Naive B cell (primary cell): ENCODE measurements around the gene M1AP. TPM values are rescaled to one million over a fixed set of nuclear protein-coding genes. Genes with fewer than 3 reads are reported as not detected.
"Not testable (repeated sequence)": the region's sequence is repeated elsewhere in the genome, so short reads cannot be mapped to it uniquely, and the experiment has no call there.

Experiments
- ATAC-seq, 2 donors: fragments of 150-1000 bp; cut with Tn5 transposase; 2 replicates each; pipeline ENCODE4 v1.10.0; 2021; ENCODE audit warnings: low read depth in 2 of 2, mild to moderate bottlenecking in 2 of 2, moderate library complexity in 2 of 2
- DNase-seq: peaks from one replicate; pipeline ENCODE4 v3.0.0; 2022
- H3K27ac Mint-ChIP-seq, 6 donors: one replicate each; pipeline ENCODE4 v1.8.0; 2020 to 2022; ENCODE audit warnings: mild to moderate bottlenecking in 6 of 6, mixed read lengths in 6 of 6, moderate library complexity in 5 of 6, inconsistent platforms in 2 of 6
- H3K27me3 Mint-ChIP-seq, 3 donors: one replicate each; pipeline ENCODE4 v1.8.0; 2021 to 2022; ENCODE audit warnings: mixed read lengths in 3 of 3, mild to moderate bottlenecking in 1 of 3
- H3K36me3 Mint-ChIP-seq, 2 donors: one replicate each; pipeline ENCODE4 v1.8.0; 2020 to 2022; ENCODE audit warnings: mixed read lengths in 2 of 2, inconsistent platforms in 1 of 2, mild to moderate bottlenecking in 1 of 2
- H3K4me1 Mint-ChIP-seq, 3 donors: one replicate each; pipeline ENCODE4 v1.8.0; 2020 to 2022; ENCODE audit warnings: mixed read lengths in 3 of 3, inconsistent platforms in 1 of 3, mild to moderate bottlenecking in 1 of 3, moderate library complexity in 1 of 3
- H3K4me3 Mint-ChIP-seq, 8 donors: one replicate each; pipeline ENCODE4 v1.8.0; 2020 to 2022; ENCODE audit warnings: mild to moderate bottlenecking in 8 of 8, mixed read lengths in 8 of 8, moderate library complexity in 8 of 8, inconsistent platforms in 2 of 8
- H3K9me3 Mint-ChIP-seq, 7 donors: one replicate each; pipeline ENCODE4 v1.8.0; 2020 to 2022; ENCODE audit warnings: mixed read lengths in 7 of 7, mild to moderate bottlenecking in 5 of 7, inconsistent platforms in 2 of 7, moderate library complexity in 1 of 7
- polyA plus RNA-seq, 6 donors: library from polyadenylated mRNA; unstranded; fragments of 300-500 nt; fragmentation: Illumina TruSeq; gene quantifications; one replicate each; pipeline ENCODE4 v1.2.3, GENCODE V29; 2021; ENCODE audit warnings: low read depth in 6 of 6

M1AP gene
- polyA plus RNA-seq, 6 donors from 2014 or later = not detected

DNA sequence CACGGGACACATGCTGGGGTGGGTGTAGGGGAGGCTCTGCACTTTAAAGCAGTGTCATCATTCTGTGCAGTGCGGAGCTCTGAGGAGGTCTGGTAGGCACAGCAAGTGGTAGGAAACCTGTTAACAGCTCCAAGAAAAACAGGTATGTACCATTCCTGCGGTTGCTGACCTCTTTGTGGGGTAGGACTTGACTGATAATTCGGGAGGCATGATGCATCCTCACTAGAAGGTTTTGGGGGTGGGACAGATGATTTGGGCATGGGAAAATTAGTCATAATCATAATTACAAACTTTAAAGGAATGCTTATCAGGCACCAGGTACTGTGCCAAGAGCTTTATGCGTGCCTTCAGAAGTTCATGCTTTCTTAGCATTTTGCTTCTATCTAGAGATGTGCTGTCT, 83.9 kb downstream of the M1AP start:
- Mint-ChIP-seq H3K4me3 (peak overlapping the region in 1 of 8 donors; percentile 6), H3K36me3 (no peaks in the 10 kb centered on the region), H3K27ac (no peak overlapping the region), H3K9me3 (no peaks in the 10 kb centered on the region), H3K4me1 (peaks cover 0 to 9% (median 8%) of the 10 kb centered on the region in 3 donors), H3K27me3 (peaks cover 0 to 10% (median 0%) of the 10 kb centered on the region in 3 donors)
- ATAC-seq (no peak), DNase-seq (no peak)

DNA sequence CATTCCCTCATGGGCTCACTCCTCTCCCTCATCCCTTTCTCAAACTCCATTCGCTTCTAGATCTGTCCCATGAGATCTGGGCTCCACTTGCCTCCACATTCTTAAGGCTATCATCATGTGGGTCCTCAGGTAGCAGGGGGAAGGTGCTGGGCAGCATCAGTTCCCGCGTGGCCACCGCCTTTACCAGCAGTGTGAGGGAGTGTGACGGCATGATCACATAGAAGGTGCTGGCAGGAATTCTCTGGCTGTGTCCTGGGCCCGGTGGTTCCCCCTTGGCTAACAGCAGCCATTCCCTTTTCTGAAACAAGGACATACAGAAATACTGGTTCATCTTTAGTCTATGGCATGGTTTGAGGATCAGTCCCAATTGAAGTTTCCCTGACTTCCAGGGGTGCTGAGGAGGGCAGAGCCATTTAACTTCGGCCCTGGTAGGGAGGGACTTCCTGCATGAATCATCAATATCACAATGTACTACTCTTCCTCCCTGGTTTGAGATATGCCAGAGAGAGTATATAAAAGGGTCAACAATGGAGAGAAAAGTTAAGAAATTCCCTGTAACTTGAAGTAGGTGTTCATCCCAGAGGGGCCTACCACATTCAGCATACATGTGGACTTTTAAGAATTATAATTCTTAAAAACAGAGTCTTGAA, 85.9 kb downstream of the M1AP start:
- H3K4me1 Mint-ChIP-seq = peaks cover 0 to 10% (median 4%) of the 10 kb centered on the region in 3 donors
- peaks cover 0 to 10% (median 0%) of the 10 kb centered on the region in 3 donors for H3K27me3 Mint-ChIP-seq
- H3K4me3 Mint-ChIP-seq = peak overlapping the region in 1 of 8 donors; percentile 35
- no peak for DNase-seq
- H3K36me3 Mint-ChIP-seq = no peaks in the 10 kb centered on the region
- peak overlapping the region in 3 of 6 donors; percentile 13 to 82 (median 23) for H3K27ac Mint-ChIP-seq
- H3K9me3 Mint-ChIP-seq = no peaks in the 10 kb centered on the region
- no peak for ATAC-seq

DNA sequence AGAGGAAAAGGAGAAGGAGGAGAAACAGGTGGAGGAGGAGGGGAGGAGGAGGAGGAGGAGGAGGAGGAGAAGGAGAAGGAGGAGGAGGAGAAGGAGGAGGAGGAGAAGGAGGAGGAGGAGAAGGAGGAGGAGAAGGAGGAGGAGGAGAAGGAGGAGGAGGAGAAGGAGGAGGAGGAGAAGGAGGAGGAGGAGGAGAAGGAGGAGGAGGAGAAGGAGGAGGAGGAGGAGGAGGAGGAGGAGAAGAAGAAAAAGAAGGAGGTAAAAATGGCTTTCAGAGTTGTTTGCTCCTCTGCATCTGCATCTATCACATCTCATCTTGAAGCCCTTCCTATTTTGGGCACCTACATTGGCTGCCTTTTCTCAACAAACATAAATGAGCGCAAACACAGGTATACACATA, 87.1 kb downstream of the M1AP start:
- not testable (repeated sequence) for DNase-seq, H3K4me3 Mint-ChIP-seq, H3K27ac Mint-ChIP-seq, ATAC-seq, H3K36me3 Mint-ChIP-seq, H3K9me3 Mint-ChIP-seq
- Mint-ChIP-seq H3K4me1 (peaks cover 8 to 22% (median 16%) of the 10 kb centered on the region in 3 donors), H3K27me3 (peaks cover 0 to 10% (median 0%) of the 10 kb centered on the region in 3 donors)

DNA sequence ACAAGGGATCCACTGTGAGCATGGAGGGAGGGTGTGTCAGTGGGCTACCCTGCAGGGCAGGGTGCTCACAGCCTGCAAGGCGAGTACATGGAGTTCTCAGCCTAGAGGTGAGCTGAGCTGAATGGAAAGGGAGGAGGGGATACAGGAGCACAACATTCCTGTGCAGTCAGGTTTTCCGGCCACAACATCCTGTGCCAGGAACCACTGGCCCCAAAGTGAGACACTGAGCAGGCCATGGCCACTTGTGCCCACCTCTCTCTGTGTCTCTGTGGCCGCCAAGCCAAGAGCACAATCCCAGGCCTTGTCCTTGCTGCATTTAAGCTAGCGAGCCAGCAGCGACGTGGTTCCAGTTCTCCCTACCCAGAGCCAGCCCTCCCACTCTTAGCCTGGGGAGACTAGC, 87.5 kb downstream of the M1AP start:
- H3K4me1 Mint-ChIP-seq = peaks cover 9 to 26% (median 21%) of the 10 kb centered on the region in 3 donors
- DNase-seq (no peak), ATAC-seq (no peak)
- peaks cover 0 to 10% (median 0%) of the 10 kb centered on the region in 3 donors for H3K27me3 Mint-ChIP-seq
- H3K27ac Mint-ChIP-seq = peak overlapping the region in 2 of 6 donors; percentile 12 to 91
- H3K9me3 Mint-ChIP-seq = no peaks in the 10 kb centered on the region
- no peaks in the 10 kb centered on the region for H3K36me3 Mint-ChIP-seq
- no peak overlapping the region for H3K4me3 Mint-ChIP-seq

GRCh38 chr2:74559912-74560311, 88.2 kb downstream of the M1AP start:
- H3K9me3 Mint-ChIP-seq = no peaks in the 10 kb centered on the region
- H3K27me3 Mint-ChIP-seq = peaks cover 0 to 10% (median 0%) of the 10 kb centered on the region in 3 donors
- DNase-seq = no peak
- H3K4me3 Mint-ChIP-seq = no peak overlapping the region
- H3K36me3 Mint-ChIP-seq = no peaks in the 10 kb centered on the region
- H3K27ac Mint-ChIP-seq = no peak overlapping the region
- ATAC-seq = no peak
- H3K4me1 Mint-ChIP-seq = peaks cover 16 to 33% (median 28%) of the 10 kb centered on the region in 3 donors

- Mint-ChIP-seq H3K9me3 (no peaks in the 10 kb centered on the region), H3K36me3 (no peaks in the 10 kb centered on the region), H3K4me3 (peak overlapping the region in 1 of 8 donors; percentile 61), H3K27ac (peak overlapping the region in 2 of 6 donors; percentile 49 to 81), H3K4me1 (peaks cover 22 to 37% (median 33%) of the 10 kb centered on the region in 3 donors), H3K27me3 (peaks cover 0 to 10% (median 0%) of the 10 kb centered on the region in 3 donors)
- DNase-seq = no peak
- ATAC-seq = no peak
Observed at GRCh38 chr2:74558284-74559230, 89.6 kb downstream of the M1AP start.

- Mint-ChIP-seq H3K27me3 (peaks cover 0 to 5% (median 0%) of the 10 kb centered on the region in 3 donors), H3K4me3 (peak overlapping the region in 5 of 8 donors; percentile 87 to 97 (median 93)), H3K4me1 (peaks cover 29 to 40% (median 35%) of the 10 kb centered on the region in 3 donors), H3K27ac (peak overlapping the region in 1 of 6 donors; percentile 69), H3K9me3 (no peaks in the 10 kb centered on the region), H3K36me3 (no peaks in the 10 kb centered on the region)
- ATAC-seq (no peak), DNase-seq (no peak)
Observed at GRCh38 chr2:74556831-74557370, 91.2 kb downstream of the M1AP start.

DNA sequence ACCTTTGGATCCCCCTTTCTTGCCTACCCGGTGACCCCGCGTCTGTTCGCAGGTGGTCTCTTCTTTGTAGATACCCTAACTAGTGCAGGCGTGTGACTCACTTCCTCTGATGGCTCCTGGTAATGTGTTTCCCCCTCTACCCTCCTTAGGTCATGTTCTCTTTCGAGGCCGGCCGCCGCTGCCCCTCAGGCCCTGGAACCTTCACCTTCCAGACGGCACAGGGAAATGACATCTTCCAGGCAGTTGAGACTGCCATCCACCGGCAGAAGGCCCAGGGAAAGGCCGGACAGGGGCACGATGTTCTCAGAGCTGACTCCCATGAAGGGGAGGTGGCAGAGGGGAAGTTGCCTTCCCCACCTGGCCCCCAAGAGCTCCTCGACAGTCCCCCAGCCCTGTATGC, 92.0 kb downstream of the M1AP start:
- DNase-seq (no peak), ATAC-seq (no peak)
- H3K36me3 Mint-ChIP-seq = no peaks in the 10 kb centered on the region
- H3K4me3 Mint-ChIP-seq = peak overlapping the region; percentile 72 to 97 (median 93)
- H3K27ac Mint-ChIP-seq = peak overlapping the region in 4 of 6 donors; percentile 27 to 89 (median 84)
- peaks cover 29 to 39% (median 35%) of the 10 kb centered on the region in 3 donors for H3K4me1 Mint-ChIP-seq
- peaks cover 0 to 7% (median 6%) of the 10 kb centered on the region in 3 donors for H3K27me3 Mint-ChIP-seq
- H3K9me3 Mint-ChIP-seq = no peaks in the 10 kb centered on the region

DNA sequence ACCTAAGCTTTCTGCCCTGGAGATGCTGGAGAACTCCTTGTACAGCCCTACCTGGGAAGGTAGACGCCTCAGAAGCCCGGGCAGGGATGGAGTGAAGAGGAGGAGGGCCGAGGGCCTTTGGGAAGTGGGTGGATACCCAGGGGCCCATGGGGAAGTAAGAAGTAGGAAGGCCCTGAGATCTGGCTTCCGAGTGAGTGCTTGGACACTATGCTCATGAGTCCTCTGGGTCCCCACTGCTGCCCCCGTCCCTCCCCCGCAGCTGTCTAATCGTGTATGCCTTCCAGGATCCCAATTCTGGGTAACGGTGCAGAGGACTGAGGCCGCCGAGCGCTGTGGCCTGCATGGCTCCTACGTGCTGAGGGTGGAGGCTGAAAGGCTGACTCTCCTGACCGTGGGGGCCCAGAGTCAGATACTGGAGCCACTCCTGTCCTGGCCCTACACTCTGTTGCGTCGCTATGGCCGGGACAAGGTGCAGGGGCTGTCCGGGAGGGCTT, 92.5 kb downstream of the M1AP start:
- peaks cover 29 to 38% (median 35%) of the 10 kb centered on the region in 3 donors for H3K4me1 Mint-ChIP-seq
- ATAC-seq (no peak), DNase-seq (no peak)
- H3K27me3 Mint-ChIP-seq = peaks cover 0 to 9% (median 7%) of the 10 kb centered on the region in 3 donors
- H3K36me3 Mint-ChIP-seq = no peaks in the 10 kb centered on the region
- H3K9me3 Mint-ChIP-seq = no peaks in the 10 kb centered on the region
- H3K4me3 Mint-ChIP-seq = peak overlapping the region; percentile 87 to 98 (median 94)
- peak overlapping the region; percentile 27 to 95 (median 82) for H3K27ac Mint-ChIP-seq

DNA sequence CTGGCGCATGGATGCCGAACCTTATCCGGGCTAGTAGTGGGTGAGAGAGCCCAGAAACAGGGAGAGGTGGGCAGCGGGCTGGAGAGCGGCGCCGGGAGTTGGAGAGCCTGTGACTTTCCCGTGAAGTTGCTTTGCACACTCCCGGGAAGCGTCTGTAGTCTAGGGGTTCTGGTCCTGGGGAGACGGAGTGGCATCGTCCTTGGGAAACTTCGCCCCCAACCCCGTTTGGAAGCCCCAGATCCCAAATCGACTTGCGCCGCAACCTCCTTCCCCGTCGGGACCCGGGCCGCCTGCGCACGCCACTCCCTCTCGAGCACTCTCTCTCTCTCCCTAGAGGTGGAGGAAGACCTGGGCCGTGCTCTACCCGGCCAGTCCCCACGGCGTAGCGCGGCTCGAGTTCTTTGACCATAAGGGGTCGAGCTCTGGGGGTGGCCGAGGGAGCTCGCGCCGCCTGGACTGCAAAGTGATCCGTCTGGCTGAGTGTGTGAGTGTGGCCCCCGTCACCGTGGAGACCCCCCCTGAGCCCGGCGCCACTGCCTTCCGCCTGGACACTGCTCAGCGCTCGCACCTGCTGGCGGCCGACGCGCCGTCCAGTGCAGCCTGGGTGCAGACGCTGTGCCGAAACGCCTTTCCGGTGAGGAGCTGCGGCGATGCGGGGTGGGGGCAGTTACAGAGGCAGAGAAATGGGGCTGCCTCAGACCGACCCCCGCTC, 93.2 kb downstream of the M1AP start:
- peaks cover 6 to 13% (median 13%) of the 10 kb centered on the region in 3 donors for H3K27me3 Mint-ChIP-seq
- H3K4me1 Mint-ChIP-seq = peaks cover 29 to 37% (median 35%) of the 10 kb centered on the region in 3 donors
- H3K36me3 Mint-ChIP-seq = no peaks in the 10 kb centered on the region
- peak; percentile 42 for DNase-seq
- H3K27ac Mint-ChIP-seq = peak overlapping the region in 5 of 6 donors; percentile 80 to 96 (median 89)
- H3K9me3 Mint-ChIP-seq = no peaks in the 10 kb centered on the region
- peak; percentile 52 to 57 for ATAC-seq
- peak overlapping the region; percentile 87 to 98 (median 94) for H3K4me3 Mint-ChIP-seq

DNA sequence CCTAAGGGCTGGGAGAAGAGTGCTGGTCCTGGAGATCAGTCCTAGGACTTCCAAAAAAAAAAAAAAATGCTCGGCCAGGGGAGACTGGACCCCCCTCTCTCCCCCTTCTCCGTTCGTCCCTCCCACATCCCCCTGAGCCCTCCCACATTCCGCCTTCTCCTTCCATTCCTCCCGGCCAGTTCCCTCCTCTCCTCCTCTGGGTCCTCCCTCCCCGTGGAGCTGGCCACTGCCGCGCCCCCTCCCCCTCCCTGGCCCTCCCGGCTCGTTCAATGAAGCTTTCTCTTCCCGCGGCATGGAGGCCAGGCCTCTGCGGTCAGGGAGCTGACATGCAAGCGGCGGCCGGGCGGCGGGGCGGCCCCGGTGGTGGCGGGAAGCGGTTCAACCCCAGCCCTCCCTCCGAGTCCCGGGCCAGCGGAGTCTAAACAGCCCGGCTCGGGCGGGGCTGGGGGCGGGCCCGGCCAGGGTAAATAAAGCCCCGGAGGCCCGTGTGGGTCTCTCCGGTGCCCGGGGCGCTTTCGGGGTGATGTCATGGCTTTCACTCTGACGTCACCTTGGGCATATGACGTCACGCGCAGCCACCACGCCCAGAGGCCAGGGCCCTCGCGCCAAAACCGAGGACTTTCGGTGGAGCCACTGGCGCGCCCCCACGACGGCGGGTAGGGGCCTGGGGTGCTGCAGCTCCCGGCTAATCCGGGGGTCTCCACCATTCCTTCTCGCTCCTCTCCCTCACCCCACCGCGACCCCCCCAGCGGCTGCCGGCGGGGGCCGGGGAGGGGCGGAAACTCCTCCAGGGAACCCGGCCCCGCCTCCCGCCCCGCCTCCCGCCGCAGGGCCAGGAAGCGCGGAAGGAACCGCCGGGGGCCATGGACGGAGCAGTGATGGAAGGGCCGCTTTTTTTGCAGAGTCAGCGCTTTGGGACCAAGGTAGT, 94.0 kb downstream of the M1AP start, which contains the start of the genes DOK1 and LOXL3:
TSS of gene DOK1 (plus strand) at position 829 of the 928 bp plus-strand sequence. CDS start at position 864, 35 bp downstream.
TSS of gene LOXL3 (minus strand) at position 51 of the 928 bp plus-strand sequence. CDS start 1,308 bp downstream, outside the sequence.
- ATAC-seq (peak; percentile 74 to 75), DNase-seq (peak; percentile 77)
- Mint-ChIP-seq H3K9me3 (no peaks in the 10 kb centered on the region), H3K27ac (peak within 1 kb of the TSS; percentile 86 to 98 (median 96)), H3K36me3 (no peaks in the 10 kb centered on the region), H3K4me1 (peaks cover 29 to 41% (median 35%) of the 10 kb centered on the region in 3 donors), H3K27me3 (peaks cover 7 to 21% (median 20%) of the 10 kb centered on the region in 3 donors), H3K4me3 (peak within 1 kb of the TSS; percentile 87 to 98 (median 94))
